Fibroblast of lung (primary cell): Measurements from ENCODE around the gene ZNF423. TPM values are rescaled to one million over a fixed set of nuclear protein-coding genes. Genes with fewer than 3 reads are reported as not detected.

ENCODE experiments used
- DNase-seq, 2 donors: peaks; one replicate each; pipeline versions ENCODE4 v3.0.0 to v3.0.0-alpha.2; 2010; ENCODE audit warnings: low read depth in 2 of 2
- H2AFZ ChIP-seq: 2 replicates; pipeline ENCODE4 v1.5.1; 2012; ENCODE audit warnings: low read length, control low read depth, inconsistent platforms
- H3K27ac ChIP-seq: 2 replicates; pipeline ENCODE4 v1.5.1; 2011; ENCODE audit warnings: low read length, control low read depth; ENCODE audit not compliant: insufficient read depth
- H3K27me3 ChIP-seq: 2 replicates; pipeline ENCODE4 v1.5.1; 2011; ENCODE audit warnings: mild to moderate bottlenecking, low read length; ENCODE audit not compliant: control insufficient read depth, insufficient read depth
- H3K36me3 ChIP-seq: 2 replicates; pipeline ENCODE4 v1.5.1; 2011; ENCODE audit warnings: low read length; ENCODE audit not compliant: control insufficient read depth, insufficient read depth
- H3K4me1 ChIP-seq: 2 replicates; pipeline ENCODE4 v1.5.1; 2011; ENCODE audit warnings: low read length; ENCODE audit not compliant: control insufficient read depth, insufficient read depth; ENCODE audit errors: extremely low read depth
- H3K4me2 ChIP-seq: 2 replicates; pipeline ENCODE4 v1.5.1; 2011; ENCODE audit warnings: low read length, control low read depth; ENCODE audit not compliant: insufficient read depth; ENCODE audit errors: extremely low read depth
- H3K4me3 ChIP-seq, 4 experiments: fragments of 200-600 bp in 1 of 4; sonication (generic) in 1 of 4; replicated peaks in 1 of 4; 2 replicates each; pipeline ENCODE4 v1.5.1; 2011 to 2016; ENCODE audit warnings: low read length in 4 of 4, low read depth in 3 of 4, mild to moderate bottlenecking in 3 of 4, control low read depth in 2 of 4, inconsistent platforms in 1 of 4, mixed read lengths in 1 of 4; ENCODE audit not compliant: insufficient read depth in 1 of 4; ENCODE audit errors: control extremely low read depth in 1 of 4
- H3K79me2 ChIP-seq: 2 replicates; pipeline ENCODE4 v1.5.1; 2012; ENCODE audit warnings: mild to moderate bottlenecking, low read length, inconsistent platforms; ENCODE audit not compliant: control insufficient read depth, insufficient read depth
- H3K9ac ChIP-seq: 2 replicates; pipeline ENCODE4 v1.5.1; 2011; ENCODE audit warnings: mild to moderate bottlenecking, low read length, control low read depth; ENCODE audit not compliant: insufficient read depth
- H3K9me3 ChIP-seq: 2 replicates; pipeline ENCODE4 v1.5.1; 2012; ENCODE audit warnings: low read depth, low read length; ENCODE audit not compliant: control insufficient read depth, insufficient read depth
- H4K20me1 ChIP-seq: 2 replicates; pipeline ENCODE4 v1.5.1; 2011; ENCODE audit warnings: low read length; ENCODE audit not compliant: control insufficient read depth, insufficient read depth; ENCODE audit errors: extremely low read depth
- EZH2 ChIP-seq: IDR thresholded peaks from 2 replicates; pipeline ENCODE4 v1.5.1; 2012; ENCODE audit warnings: low read length, control low read depth, mild to moderate bottlenecking; ENCODE audit errors: missing control alignments
- polyA plus RNA-seq, 2 donors: library from polyadenylated mRNA; depleted of rRNA in 1 of 2; stranded (reverse) in 1 of 2; unstranded in 1 of 2; fragments of >200 nt; gene quantifications; 2 replicates each; pipeline ENCODE4 v1.2.1, GENCODE V29; 2011 to 2012; ENCODE audit warnings: missing spikeins in 1 of 2
- total RNA-seq: library from RNA; depleted of rRNA; stranded (reverse); fragments of >200 nt; gene quantifications from 2 replicates; pipeline ENCODE4 v1.2.1, GENCODE V29; 2014
- TF ChIP-seq, protein P1 (sequence below), 2 donors: IDR thresholded peaks in 1 of 2; conservative IDR thresholded peaks in 1 of 2; 1 replicate in 1 of 2; 2 replicates in 1 of 2; pipeline ENCODE4 v1.5.1; 2011 to 2012; ENCODE audit warnings: low read length in 2 of 2, control low read depth in 1 of 2, inconsistent platforms in 1 of 2, low read depth in 1 of 2, mild to moderate bottlenecking in 1 of 2

The ZNF423 gene
- total and polyA plus RNA-seq, 2 donors (not counting 1 experiment from before 2014, with no cell fraction given) = 0.07 to 0.17 TPM

DNA sequence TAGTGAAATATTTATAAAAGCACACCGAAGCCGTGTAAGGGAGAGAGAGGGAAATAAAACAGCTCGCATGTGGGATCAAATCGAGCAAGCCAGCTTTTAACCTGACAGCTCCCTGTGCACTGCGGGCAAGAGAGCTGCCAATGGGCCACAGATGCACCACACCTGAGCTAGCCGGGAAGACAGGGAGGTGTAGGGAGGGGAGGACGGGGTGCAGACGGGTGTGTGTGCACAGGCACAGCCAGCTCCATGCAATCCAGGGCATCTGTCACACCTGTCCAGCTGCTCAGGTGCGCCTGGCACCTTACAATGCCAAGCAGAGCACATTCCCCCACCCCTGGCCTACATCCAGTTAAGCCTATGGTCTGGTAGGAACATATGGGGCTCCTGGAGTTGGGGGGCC lies 412.3 kb downstream of the ZNF423 start:
- no peak overlapping the region for H3K4me3 ChIP-seq
- H2AFZ ChIP-seq = no peak overlapping the region
- no peak overlapping the region for H3K4me2 ChIP-seq
- no peaks in the 10 kb centered on the region for H3K9me3 ChIP-seq
- H3K27ac ChIP-seq = no peak overlapping the region
- no peaks in the 10 kb centered on the region for H3K36me3 ChIP-seq
- DNase-seq = no peak
- H3K4me1 ChIP-seq = no peaks in the 10 kb centered on the region
- TF ChIP-seq EZH2 = no peak
- TF ChIP-seq, protein P1, sequence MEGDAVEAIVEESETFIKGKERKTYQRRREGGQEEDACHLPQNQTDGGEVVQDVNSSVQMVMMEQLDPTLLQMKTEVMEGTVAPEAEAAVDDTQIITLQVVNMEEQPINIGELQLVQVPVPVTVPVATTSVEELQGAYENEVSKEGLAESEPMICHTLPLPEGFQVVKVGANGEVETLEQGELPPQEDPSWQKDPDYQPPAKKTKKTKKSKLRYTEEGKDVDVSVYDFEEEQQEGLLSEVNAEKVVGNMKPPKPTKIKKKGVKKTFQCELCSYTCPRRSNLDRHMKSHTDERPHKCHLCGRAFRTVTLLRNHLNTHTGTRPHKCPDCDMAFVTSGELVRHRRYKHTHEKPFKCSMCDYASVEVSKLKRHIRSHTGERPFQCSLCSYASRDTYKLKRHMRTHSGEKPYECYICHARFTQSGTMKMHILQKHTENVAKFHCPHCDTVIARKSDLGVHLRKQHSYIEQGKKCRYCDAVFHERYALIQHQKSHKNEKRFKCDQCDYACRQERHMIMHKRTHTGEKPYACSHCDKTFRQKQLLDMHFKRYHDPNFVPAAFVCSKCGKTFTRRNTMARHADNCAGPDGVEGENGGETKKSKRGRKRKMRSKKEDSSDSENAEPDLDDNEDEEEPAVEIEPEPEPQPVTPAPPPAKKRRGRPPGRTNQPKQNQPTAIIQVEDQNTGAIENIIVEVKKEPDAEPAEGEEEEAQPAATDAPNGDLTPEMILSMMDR (conservative IDR thresholded peaks at IDR 0.05 in 1 of 2, IDR thresholded peaks at IDR 0.05 in 1 of 2; ENCODE audit: low read depth in 1 of 2, low read length in 2 of 2) = no peak
- H3K79me2 ChIP-seq = no peaks in the 10 kb centered on the region
- H3K9ac ChIP-seq = no peak overlapping the region
- no peaks in the 10 kb centered on the region for H4K20me1 ChIP-seq
- H3K27me3 ChIP-seq = no peaks in the 10 kb centered on the region

DNA sequence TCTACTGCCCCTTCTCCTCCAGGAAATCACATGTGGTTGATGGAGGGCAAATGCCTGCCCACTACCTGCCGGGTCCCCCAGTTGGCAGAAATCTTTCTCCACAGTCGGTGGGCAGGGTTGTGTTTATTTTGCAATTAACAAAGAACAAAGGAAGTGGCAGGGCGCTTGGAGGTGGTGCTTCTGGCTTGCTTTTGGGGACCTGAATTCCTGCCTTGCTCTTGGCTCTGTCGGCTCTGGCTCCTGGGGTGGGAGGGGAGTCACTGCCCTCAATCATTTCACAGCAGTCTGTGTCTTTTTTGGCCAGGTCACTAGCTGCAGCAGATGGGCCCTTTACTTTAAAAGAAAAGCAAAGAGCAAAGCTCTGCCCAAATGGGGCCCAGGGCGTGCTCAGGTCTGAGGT lies 413.1 kb downstream of the ZNF423 start:
- Histone ChIP-seq H3K79me2 (no peaks in the 10 kb centered on the region), H3K9ac (no peak overlapping the region), H4K20me1 (no peaks in the 10 kb centered on the region), H2AFZ (no peak overlapping the region), H3K27me3 (no peaks in the 10 kb centered on the region), H3K4me2 (no peak overlapping the region), H3K27ac (no peak overlapping the region), H3K9me3 (no peaks in the 10 kb centered on the region), H3K36me3 (no peaks in the 10 kb centered on the region), H3K4me1 (no peaks in the 10 kb centered on the region), H3K4me3 (no peak overlapping the region)
- TF ChIP-seq, protein P1 (conservative IDR thresholded peaks at IDR 0.05 in 1 of 2, IDR thresholded peaks at IDR 0.05 in 1 of 2; ENCODE audit: low read depth in 1 of 2, low read length in 2 of 2) = no peak
- TF ChIP-seq EZH2 = no peak
- DNase-seq = no peak

DNA sequence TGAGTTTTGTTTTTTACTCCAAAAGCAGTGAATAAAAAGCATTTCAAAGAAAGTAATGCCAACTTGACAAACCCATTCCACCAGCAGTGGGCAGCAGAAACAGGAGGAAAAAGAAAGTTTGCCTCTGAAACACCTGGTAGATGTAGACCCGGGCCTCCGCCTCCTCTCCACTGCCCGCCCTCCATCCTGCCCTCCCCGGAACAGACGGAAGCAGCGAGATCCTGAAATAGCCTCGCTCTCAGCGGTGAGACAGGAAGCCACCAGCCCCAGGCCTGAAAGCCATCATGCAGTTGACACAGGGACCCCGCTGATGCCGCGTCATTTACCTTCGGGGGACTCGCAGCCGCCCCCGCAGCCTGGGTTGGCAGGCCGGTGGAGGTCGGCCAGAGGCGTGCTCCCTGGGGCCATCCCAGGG lies 414.5 kb downstream of the ZNF423 start:
- no peaks in the 10 kb centered on the region for H3K9me3 ChIP-seq
- no peaks in the 10 kb centered on the region for H3K4me1 ChIP-seq
- TF ChIP-seq EZH2 = no peak
- TF ChIP-seq, protein P1 (conservative IDR thresholded peaks at IDR 0.05 in 1 of 2, IDR thresholded peaks at IDR 0.05 in 1 of 2; ENCODE audit: low read depth in 1 of 2, low read length in 2 of 2) = no peak
- no peaks in the 10 kb centered on the region for H4K20me1 ChIP-seq
- no peak overlapping the region for H3K27ac ChIP-seq
- no peak for DNase-seq
- no peak overlapping the region for H3K4me3 ChIP-seq
- no peaks in the 10 kb centered on the region for H3K36me3 ChIP-seq
- H3K79me2 ChIP-seq = no peaks in the 10 kb centered on the region
- no peak overlapping the region for H3K4me2 ChIP-seq
- H2AFZ ChIP-seq = no peak overlapping the region
- H3K27me3 ChIP-seq = no peaks in the 10 kb centered on the region
- no peak overlapping the region for H3K9ac ChIP-seq
